Loucy (cell line): ENCODE measurements around the gene TPRG1.

ENCODE experiments used
- H2AFZ ChIP-seq: fragments of 200-600 bp; sonication (generic); 2 replicates; pipeline ENCODE4 v1.6.0; 2016; ENCODE audit warnings: antibody characterized with exemption, mild to moderate bottlenecking, low read length, moderate library complexity
- H3F3A ChIP-seq: fragments of 200-600 bp; 2 replicates; pipeline ENCODE4 v1.6.0; 2016; ENCODE audit warnings: antibody characterized with exemption, low read depth, mild to moderate bottlenecking
- H3K27me3 ChIP-seq: fragments of 200-600 bp; sonication (generic); 2 replicates; pipeline ENCODE4 v1.6.1; 2014; ENCODE audit warnings: low read length, mild to moderate bottlenecking; ENCODE audit not compliant: insufficient read depth, poor library complexity, severe bottlenecking
- H3K36me3 ChIP-seq: fragments of 200-600 bp; sonication (generic); 2 replicates; pipeline ENCODE4 v1.6.1; 2016; ENCODE audit warnings: low read length; ENCODE audit not compliant: insufficient read depth
- H3K4me1 ChIP-seq: fragments of 200-600 bp; sonication (generic); 2 replicates; pipeline ENCODE4 v1.5.1; 2014; ENCODE audit warnings: low read length, mild to moderate bottlenecking; ENCODE audit not compliant: insufficient read depth, poor library complexity, severe bottlenecking
- H3K4me2 ChIP-seq: fragments of 200-600 bp; sonication (generic); 2 replicates; pipeline ENCODE4 v1.6.0; 2014; ENCODE audit warnings: antibody characterized with exemption, low read length, low read depth, mild to moderate bottlenecking; ENCODE audit not compliant: poor library complexity, severe bottlenecking
- H3K4me3 ChIP-seq: fragments of 200-600 bp; sonication (generic); 2 replicates; pipeline ENCODE4 v1.5.1; 2014; ENCODE audit warnings: low read length, mild to moderate bottlenecking, mixed read lengths; ENCODE audit not compliant: poor library complexity, severe bottlenecking
- H3K79me2 ChIP-seq: fragments of 200-600 bp; sonication (generic); 2 replicates; pipeline ENCODE4 v1.6.1; 2014; ENCODE audit warnings: low read length; ENCODE audit not compliant: insufficient read depth
- H3K9ac ChIP-seq: fragments of 200-600 bp; sonication (generic); 2 replicates; pipeline ENCODE4 v1.6.0; 2014; ENCODE audit warnings: mild to moderate bottlenecking, low read depth, low read length, moderate library complexity; ENCODE audit not compliant: poor library complexity, severe bottlenecking
- H3K9me2 ChIP-seq: fragments of 200-600 bp; sonication (generic); replicated peaks from 2 replicates; pipeline ENCODE4 v1.6.1; 2016; ENCODE audit warnings: low read depth, low read length, mixed read lengths
- H3K9me3 ChIP-seq: fragments of 200-600 bp; sonication (generic); 2 replicates; pipeline ENCODE4 v1.6.1; 2014; ENCODE audit warnings: mild to moderate bottlenecking, antibody characterized with exemption, low read length, low read depth; ENCODE audit not compliant: insufficient read depth
- H4K20me1 ChIP-seq: fragments of 200-600 bp; sonication (generic); 2 replicates; pipeline ENCODE4 v1.6.0; 2014; ENCODE audit warnings: antibody characterized with exemption, low read length, mild to moderate bottlenecking; ENCODE audit not compliant: insufficient read depth, poor library complexity, severe bottlenecking
- EZH2phosphoT487 ChIP-seq: fragments of 200-600 bp; IDR thresholded peaks from 2 replicates; pipeline ENCODE4 v1.6.1; 2018; ENCODE audit warnings: antibody characterized with exemption, mild to moderate bottlenecking, moderate library complexity, borderline replicate concordance
- TF ChIP-seq, protein P1 (sequence below): fragments of 200-600 bp; sonication (generic); conservative IDR thresholded peaks from 2 replicates; pipeline ENCODE4 v1.5.1; 2014; ENCODE audit warnings: mild to moderate bottlenecking, antibody characterized with exemption, low read length

The TPRG1 gene

DNA sequence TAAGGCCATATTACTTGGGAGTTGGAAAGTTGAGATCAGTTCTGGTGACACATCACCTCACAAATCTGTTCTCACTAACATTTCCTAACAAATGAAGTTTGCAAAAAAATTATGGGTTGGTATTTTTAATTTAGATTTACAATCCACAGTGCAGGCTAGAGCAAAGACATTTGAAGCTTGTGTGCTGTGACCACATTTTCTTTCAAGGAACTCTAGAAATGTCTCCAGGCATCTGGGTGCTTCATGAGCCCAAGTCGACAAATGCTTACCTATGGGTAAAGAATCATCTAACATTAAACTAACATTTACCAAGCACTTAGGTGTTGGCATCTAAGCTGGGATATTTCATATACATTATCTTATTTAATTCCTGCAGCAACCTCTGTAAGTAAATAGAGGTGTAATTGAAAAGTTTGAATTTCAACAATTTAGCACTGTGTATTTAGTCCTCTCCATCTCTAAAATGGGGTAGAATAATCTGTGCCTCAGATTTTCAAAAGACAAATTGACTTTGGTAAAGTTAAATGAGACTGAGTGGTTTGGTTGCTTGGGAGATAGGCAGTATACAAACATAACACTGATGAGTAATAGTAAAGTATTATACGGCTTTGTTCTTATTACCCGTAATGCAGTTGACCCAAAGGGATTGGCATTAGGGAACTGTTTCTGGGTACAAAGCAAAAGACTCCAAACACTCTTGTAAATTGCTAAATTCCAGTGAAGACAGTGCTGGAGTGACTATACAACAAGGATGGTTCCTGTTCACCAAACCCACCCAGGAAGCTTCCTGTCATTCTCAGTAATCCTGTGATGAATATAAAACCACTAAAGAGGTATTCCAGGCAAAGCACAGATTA lies 162.5 kb downstream of the TPRG1 start:
- H4K20me1 ChIP-seq = no peaks in the 10 kb centered on the region
- H3F3A ChIP-seq = no peaks in the 10 kb centered on the region
- H3K9me2 ChIP-seq = no peaks in the 10 kb centered on the region
- no peaks in the 10 kb centered on the region for H3K36me3 ChIP-seq
- TF ChIP-seq, protein P1, sequence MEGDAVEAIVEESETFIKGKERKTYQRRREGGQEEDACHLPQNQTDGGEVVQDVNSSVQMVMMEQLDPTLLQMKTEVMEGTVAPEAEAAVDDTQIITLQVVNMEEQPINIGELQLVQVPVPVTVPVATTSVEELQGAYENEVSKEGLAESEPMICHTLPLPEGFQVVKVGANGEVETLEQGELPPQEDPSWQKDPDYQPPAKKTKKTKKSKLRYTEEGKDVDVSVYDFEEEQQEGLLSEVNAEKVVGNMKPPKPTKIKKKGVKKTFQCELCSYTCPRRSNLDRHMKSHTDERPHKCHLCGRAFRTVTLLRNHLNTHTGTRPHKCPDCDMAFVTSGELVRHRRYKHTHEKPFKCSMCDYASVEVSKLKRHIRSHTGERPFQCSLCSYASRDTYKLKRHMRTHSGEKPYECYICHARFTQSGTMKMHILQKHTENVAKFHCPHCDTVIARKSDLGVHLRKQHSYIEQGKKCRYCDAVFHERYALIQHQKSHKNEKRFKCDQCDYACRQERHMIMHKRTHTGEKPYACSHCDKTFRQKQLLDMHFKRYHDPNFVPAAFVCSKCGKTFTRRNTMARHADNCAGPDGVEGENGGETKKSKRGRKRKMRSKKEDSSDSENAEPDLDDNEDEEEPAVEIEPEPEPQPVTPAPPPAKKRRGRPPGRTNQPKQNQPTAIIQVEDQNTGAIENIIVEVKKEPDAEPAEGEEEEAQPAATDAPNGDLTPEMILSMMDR = no peak
- no peak for TF ChIP-seq EZH2phosphoT487
- H3K27me3 ChIP-seq = no peaks in the 10 kb centered on the region
- H3K4me2 ChIP-seq = no peak overlapping the region
- H2AFZ ChIP-seq = no peak overlapping the region
- H3K9me3 ChIP-seq = no peaks in the 10 kb centered on the region
- H3K4me3 ChIP-seq = no peak overlapping the region
- no peak overlapping the region for H3K9ac ChIP-seq
- no peaks in the 10 kb centered on the region for H3K79me2 ChIP-seq
- H3K4me1 ChIP-seq = peaks cover 56% of the 10 kb centered on the region

DNA sequence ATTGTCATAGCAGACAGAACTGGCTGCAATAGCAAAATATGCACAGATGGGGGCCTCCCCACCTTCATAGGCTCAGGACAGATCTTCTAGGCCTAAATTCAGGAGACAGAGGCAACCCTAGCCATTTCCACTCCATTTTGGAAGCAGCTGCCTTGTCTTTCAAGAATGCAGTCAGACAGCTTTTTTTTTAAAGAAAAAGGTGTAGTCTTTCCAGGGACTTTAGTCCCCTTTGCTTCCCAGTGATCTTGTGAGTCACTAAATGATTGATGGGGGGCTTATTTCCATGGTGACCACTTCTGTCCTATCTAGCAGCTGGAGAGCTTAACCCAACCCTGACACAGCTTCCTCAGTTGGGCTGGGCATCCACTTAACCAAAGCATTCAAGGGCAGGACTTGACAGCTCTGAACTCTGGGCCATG lies 165.9 kb downstream of the TPRG1 start:
- TF ChIP-seq, protein P1 = peak; percentile 33; the same call in 1 of the 2 replicates
- no peak for TF ChIP-seq EZH2phosphoT487
- H3K27me3 ChIP-seq = no peaks in the 10 kb centered on the region

DNA sequence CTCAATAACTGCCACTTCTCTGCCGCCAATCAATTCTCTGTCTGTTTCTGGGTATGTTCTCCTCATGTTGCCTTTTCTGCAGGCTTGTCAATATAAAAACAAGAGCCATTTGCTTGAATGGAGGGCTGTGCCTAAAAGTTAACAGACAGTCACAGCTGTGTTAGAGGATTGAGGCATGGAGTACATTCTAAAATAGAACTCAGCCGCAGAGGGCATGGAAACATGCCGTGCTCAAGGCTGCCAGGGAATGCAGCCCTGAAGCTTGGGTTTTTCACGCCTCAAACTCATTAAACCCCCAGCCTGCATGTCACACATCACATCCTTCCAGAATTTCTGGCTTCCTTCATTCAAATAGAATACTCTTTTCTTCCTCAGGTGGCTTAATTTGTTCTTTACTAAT lies 166.6 kb downstream of the TPRG1 start:
- TF ChIP-seq EZH2phosphoT487 = no peak
- Histone ChIP-seq H2AFZ (no peak overlapping the region), H3F3A (no peaks in the 10 kb centered on the region), H3K4me2 (no peak overlapping the region), H3K9me2 (no peaks in the 10 kb centered on the region), H4K20me1 (no peaks in the 10 kb centered on the region), H3K79me2 (no peaks in the 10 kb centered on the region), H3K9ac (no peak overlapping the region), H3K9me3 (no peaks in the 10 kb centered on the region), H3K4me1 (peaks cover 38% of the 10 kb centered on the region), H3K27me3 (no peaks in the 10 kb centered on the region), H3K4me3 (no peak overlapping the region), H3K36me3 (no peaks in the 10 kb centered on the region)

More for the DNA sequence above, 165.9 kb downstream of the TPRG1 start:
- Histone ChIP-seq H3K9me3 (no peaks in the 10 kb centered on the region), H3F3A (no peaks in the 10 kb centered on the region), H3K4me1 (peaks cover 39% of the 10 kb centered on the region), H4K20me1 (no peaks in the 10 kb centered on the region), H3K4me3 (no peak overlapping the region), H3K9ac (no peak overlapping the region), H3K9me2 (no peaks in the 10 kb centered on the region), H2AFZ (no peak overlapping the region), H3K79me2 (no peaks in the 10 kb centered on the region), H3K4me2 (no peak overlapping the region), H3K36me3 (no peaks in the 10 kb centered on the region)

DNA sequence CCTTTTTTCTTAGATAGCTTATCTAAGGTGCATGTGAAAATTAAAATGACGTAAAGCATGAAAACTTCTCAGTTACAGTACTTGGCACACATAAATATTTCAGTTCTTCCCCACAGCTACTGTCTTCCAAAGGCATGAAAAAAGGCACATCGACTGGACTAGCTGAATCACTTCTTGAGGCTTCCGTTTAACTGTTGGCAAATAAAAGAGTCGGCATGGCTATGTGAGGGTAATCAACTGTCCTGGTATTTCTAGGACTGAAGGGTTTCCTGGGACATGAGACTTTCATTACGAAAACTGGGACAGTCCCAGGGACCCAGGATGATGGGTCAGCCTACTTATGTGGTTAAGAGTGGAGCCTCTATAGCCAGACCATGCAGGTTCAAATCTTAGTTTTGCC lies 168.2 kb downstream of the TPRG1 start:
- Histone ChIP-seq H3K4me2 (no peak overlapping the region), H3K4me3 (no peak overlapping the region), H4K20me1 (no peaks in the 10 kb centered on the region), H3K9ac (no peak overlapping the region), H3K9me2 (no peaks in the 10 kb centered on the region), H3K27me3 (no peaks in the 10 kb centered on the region), H3K36me3 (no peaks in the 10 kb centered on the region), H3K4me1 (peaks cover 22% of the 10 kb centered on the region), H3K9me3 (no peaks in the 10 kb centered on the region), H3F3A (no peaks in the 10 kb centered on the region), H3K79me2 (no peaks in the 10 kb centered on the region), H2AFZ (no peak overlapping the region)
- TF ChIP-seq, protein P1 = no peak
- no peak for TF ChIP-seq EZH2phosphoT487
